HG03175 (cell line): ENCODE measurements around the gene FAM72A.
"Not testable (repeated sequence)": the region's sequence is repeated elsewhere in the genome, so short reads cannot be mapped to it uniquely, and the experiment has no call there.

Experiments
- ATAC-seq: cut with Tn5 transposase; IDR thresholded peaks from one replicate; pipeline ENCODE4 v1.9.1; 2021; ENCODE audit warnings: mild to moderate bottlenecking, moderate library complexity; ENCODE audit not compliant: unreplicated experiment

The FAM72A gene

DNA sequence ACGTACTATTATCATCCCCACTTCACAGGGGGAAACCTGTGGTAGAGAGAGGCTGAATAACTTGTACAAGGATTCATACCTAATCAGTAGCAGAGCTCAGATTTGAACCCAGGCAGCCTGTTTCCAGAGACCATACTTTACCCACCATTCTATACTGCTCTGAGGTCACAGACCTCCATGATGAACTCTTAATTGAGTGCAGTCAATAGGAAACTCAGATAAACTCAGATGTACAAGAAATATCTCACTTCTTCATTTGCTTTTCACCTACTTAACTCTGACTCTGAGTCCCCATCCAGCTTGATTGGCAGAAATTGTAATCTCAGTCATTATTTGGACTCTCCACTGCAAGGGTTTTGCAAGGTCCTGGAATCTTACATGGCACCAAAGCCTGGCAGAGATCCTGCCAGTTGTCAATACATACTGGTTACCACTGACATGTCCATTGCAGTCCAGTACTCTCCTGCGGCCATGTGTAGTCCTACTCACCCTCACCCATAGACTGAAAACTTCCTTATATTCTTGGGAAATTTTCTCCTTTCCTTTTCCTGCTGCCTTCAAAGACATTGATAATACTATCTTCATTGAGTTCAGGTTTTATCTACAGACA lies 29.4 kb downstream of the FAM72A start:
- ATAC-seq, result not testable (repeated sequence)

DNA sequence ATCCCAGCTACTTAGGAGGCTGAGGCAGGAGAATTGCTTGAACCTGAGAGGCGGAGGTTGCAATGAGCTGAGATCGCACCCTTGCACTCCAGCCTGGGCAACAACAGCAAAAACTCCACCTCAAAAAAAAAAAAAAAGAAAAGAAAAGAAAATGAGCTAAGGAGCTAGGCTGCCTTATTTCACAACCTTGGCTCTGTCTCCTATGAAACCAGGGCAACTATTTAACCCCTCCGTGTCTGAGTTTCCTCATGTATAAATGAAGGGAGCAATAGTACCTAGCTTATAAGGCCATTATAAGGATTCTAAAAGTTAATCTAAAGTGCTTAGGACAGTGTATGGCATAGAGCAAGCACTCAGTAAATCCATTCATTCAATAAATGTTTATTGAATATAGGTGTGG lies 32.8 kb downstream of the FAM72A start:
- ATAC-seq, result not testable (repeated sequence)

DNA sequence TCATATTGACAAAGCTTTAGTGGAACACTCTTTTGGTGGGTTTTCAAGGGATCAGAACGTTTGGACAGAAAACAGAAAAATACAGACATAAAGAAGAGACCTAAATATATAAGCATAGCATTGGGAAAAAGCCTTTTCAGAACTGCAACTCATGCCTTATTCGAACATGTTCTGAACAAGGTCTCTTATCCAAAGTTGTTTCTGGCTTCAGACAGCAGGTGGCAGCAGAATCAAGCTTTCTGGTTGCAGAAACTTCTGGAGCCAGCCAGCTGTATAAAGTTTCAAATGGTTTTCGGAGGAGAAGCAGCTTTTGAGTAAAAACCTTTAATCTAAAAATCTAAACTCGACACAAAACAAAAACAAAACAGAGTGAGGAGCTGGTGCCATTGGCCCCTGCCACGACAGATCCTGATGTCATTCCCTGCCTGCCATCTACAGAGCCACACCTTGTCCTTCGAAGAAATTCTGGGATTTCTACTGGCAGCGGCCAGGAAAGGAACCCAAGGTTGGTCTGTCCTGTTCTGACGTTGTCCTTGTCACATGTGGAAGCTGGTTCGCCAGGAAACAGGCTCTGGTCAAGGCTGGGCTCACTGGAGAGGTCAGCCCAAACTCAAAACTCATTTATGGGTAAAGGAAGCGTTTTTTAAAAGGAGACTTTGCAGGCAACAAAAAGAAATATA lies 35.1 kb downstream of the FAM72A start:
- peak; percentile 47 for ATAC-seq

DNA sequence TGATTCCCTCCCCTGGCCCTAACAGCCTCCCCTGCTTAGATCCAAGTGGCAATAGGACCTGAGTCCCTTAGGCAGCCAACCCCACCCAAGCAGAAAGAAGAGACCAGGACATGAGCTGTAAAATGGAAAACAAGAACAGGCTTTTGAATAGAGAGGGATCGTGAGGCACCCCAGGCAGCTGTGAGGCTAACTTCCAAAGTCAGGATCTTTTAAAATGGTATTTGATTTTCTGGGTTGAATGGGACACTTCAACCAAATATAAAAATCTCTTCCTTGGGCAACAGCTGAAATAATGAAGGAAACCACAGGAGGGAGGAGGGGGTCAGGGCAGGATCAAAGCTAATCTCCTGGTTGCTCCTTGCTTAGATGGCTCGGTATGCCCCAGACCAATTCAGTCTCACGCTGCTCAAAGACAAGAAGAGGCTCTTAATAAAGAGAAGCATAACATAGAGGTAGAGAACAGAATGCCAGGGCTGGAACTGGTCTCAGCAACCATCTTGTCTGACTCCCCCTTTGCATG lies 56.8 kb downstream of the FAM72A start:
- ATAC-seq, result no peak

DNA sequence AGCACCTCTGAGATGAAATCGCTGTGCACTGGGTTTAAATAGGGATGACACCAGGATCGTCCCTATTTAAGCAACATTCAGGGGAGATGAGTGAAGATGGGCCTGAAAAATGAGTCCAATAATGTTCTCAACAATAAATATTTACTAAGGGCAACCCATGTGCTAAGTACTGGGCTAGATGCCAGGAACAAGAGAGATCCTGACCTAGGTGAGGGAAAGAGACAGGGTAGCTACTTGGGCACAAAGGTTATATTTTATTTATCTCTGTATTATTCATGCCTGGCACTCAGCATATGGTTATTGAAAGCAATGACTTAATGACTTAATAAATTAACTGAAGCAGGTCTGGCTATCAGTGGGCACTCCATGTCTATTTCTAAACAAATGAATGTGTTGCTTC lies 58.0 kb downstream of the FAM72A start:
- ATAC-seq, result no peak

DNA sequence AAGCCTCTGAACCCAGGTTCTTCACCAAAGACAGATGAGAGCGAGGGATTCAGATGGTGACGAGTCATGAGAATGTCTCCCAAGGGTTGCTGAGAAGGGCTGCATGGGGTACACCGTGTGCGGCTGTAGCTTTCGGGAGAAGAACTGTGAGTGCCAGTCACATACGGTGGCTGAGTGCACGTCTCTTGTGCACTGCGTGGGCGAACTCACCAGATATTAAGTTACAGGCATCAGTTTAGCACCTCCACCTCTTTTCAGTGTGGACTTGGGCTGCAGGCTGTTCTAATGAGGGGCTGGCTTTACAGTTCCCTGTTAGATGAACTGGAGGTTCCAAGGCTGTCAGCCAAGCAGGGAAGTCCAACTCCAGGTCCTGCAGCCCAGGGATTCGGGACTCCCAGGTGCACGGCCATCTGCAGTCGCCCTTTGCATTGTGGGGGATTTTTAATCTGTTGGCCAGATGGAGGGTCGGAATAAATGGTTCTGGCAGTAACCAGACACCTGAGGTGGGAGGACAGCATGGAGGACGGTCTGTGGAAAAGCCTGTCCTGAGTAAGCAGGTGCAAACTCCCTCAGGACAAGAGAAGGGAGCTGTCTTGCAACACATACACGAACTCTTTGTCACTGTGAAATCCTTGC lies 59.0 kb downstream of the FAM72A start:
- ATAC-seq, result no peak

DNA sequence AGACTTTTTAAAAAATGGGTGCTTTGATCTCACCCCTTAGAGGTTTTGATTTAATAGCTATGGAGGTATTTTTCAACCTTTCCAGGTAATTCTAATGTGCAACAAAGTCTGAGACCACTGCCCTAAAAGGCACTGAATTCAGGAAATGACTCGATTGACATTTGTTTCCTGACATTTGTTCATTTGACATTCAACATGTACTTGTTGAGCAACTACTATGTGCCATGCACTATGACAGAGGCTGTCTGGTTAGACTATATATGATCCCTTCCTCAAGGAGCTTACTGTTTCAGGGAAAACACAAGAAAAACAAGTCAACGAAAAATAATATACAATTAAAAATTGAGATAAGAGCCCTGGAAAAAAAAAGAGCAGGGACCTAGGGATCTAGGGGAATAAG lies 59.9 kb downstream of the FAM72A start:
- no peak for ATAC-seq

DNA sequence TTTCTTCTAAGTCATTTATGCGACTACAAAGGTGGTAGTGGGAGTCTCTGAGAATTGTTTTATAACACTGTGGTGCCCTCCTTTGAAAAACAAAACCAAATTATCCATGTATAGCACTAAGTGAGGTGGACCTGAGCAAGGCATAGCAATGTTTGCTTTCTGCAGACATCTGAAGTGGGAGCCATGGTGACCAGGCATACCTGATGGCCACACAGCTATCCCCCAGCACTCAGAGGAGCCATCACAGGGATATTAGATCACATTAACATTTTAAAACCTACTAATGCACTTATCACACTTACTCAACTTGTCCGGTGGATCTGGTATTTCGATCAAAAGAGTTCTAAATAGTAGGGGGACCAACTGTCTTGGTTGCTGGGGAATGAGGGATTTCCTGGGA lies 60.6 kb downstream of the FAM72A start:
- ATAC-seq, result no peak

DNA sequence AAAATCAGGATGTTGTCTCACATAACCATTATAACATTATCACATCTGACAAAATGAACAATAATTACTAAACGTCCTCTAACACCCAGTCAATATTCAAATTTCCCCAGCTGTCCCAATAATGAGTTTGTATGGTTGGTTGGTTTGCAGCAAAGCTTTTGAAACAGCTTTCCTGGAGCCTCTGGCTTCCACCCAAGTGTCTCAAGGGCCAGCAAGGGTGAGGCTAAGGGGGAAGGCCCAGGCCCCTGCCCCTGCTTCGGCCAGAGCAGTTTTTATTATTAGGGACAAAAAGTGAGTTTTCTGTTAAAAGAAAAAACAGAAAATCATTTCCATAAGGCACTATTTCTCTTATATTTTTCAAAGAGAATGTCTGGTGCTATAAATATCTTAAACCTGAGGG lies 66.4 kb downstream of the FAM72A start:
- no peak for ATAC-seq
